SK-N-SH (cell line): ENCODE measurements around the gene CCDC69. TPM values are rescaled to one million over a fixed set of nuclear protein-coding genes. Genes with fewer than 3 reads are reported as not detected.

Experiments used
- CTCF ChIA-PET: fragments of 300-600, 350-600 bp; formaldehyde crosslinking; extraction: SDS; loops from one replicate; lab custom pipeline; 2021; lab: Yijun Ruan, JAX
- POLR2A ChIA-PET: fragments of 350-600 bp; sonication (Branson Sonifier 250); formaldehyde crosslinking; extraction: SDS; loops from one replicate; lab custom pipeline; 2020; ENCODE audit warnings: antibody characterized with exemption, inconsistent platforms; lab: Yijun Ruan, JAX
- DNase-seq: peaks from one replicate; pipeline ENCODE4 v3.0.0; 2012
- H2AFZ ChIP-seq: fragments of 200-600 bp; sonication (generic); 2 replicates; pipeline ENCODE4 v1.8.1; 2016; ENCODE audit warnings: antibody characterized with exemption, mild to moderate bottlenecking, low read depth
- H3F3A ChIP-seq: fragments of 200-600 bp; sonication (generic); replicated peaks from 2 replicates; pipeline ENCODE3; 2016; ENCODE audit warnings: antibody characterized with exemption, mild to moderate bottlenecking; ENCODE audit not compliant: insufficient read depth
- H3K27ac ChIP-seq, 2 experiments: fragments of 200-500 bp in 1 of 2; fragments of 200-600 bp in 1 of 2; sonication (Bioruptor generic) in 1 of 2; sonication (generic), shearing (Covaris generic) in 1 of 2; 2 replicates each; pipeline versions ENCODE4 v1.5.1 to v1.6.1; 2014 to 2016; ENCODE audit warnings: low read depth in 2 of 2, inconsistent platforms in 1 of 2, low read length in 1 of 2, mild to moderate bottlenecking in 1 of 2, mixed read lengths in 1 of 2
- H3K27me3 ChIP-seq: fragments of 200-600 bp; sonication (generic), shearing (Covaris generic); 2 replicates; pipeline ENCODE4 v1.6.1; 2016; ENCODE audit warnings: mixed run types; ENCODE audit not compliant: insufficient read depth
- H3K36me3 ChIP-seq, 2 experiments: fragments of 200-500 bp in 1 of 2; fragments of 200-600 bp in 1 of 2; sonication (Bioruptor generic) in 1 of 2; sonication (generic) in 1 of 2; replicated peaks in 1 of 2; 2 replicates each; pipeline versions ENCODE3 to v1.5.1; 2014 to 2016; ENCODE audit warnings: low read length in 1 of 2, mild to moderate bottlenecking in 1 of 2; ENCODE audit not compliant: insufficient read depth in 2 of 2, control insufficient read depth in 1 of 2
- H3K4me1 ChIP-seq, 2 experiments: fragments of 200-500 bp in 1 of 2; fragments of 200-600 bp in 1 of 2; sonication (Bioruptor generic) in 1 of 2; sonication (generic), shearing (Covaris generic) in 1 of 2; 2 replicates each; pipeline versions ENCODE4 v1.5.1 to v1.6.1; 2014 to 2016; ENCODE audit warnings: low read depth in 1 of 2, low read length in 1 of 2, mixed run types in 1 of 2; ENCODE audit not compliant: insufficient read depth in 2 of 2, control insufficient read depth in 1 of 2
- H3K4me2 ChIP-seq: fragments of 200-600 bp; sonication (generic), shearing (Covaris generic); 2 replicates; pipeline ENCODE4 v1.6.1; 2017; ENCODE audit warnings: mixed run types
- H3K4me3 ChIP-seq, 2 experiments: fragments of 200-500 bp in 1 of 2; fragments of 200-600 bp in 1 of 2; sonication (Bioruptor generic) in 1 of 2; sonication (generic), shearing (Covaris generic) in 1 of 2; 2 replicates each; pipeline versions ENCODE4 v1.5.1 to v1.8.1; 2014 to 2016; ENCODE audit warnings: low read depth in 2 of 2, inconsistent platforms in 1 of 2, low read length in 1 of 2, mild to moderate bottlenecking in 1 of 2, mixed read lengths in 1 of 2, moderate library complexity in 1 of 2
- H3K79me2 ChIP-seq: fragments of 200-600 bp; sonication (generic); 2 replicates; pipeline ENCODE4 v1.8.1; 2017; ENCODE audit warnings: mild to moderate bottlenecking; ENCODE audit not compliant: insufficient read depth
- H3K9ac ChIP-seq: fragments of 200-600 bp; sonication (generic); 2 replicates; pipeline ENCODE4 v1.6.1; 2017; ENCODE audit warnings: mixed run types
- H3K9me2 ChIP-seq: fragments of 200-600 bp; sonication (generic); 2 replicates; pipeline ENCODE4 v1.6.1; 2017; ENCODE audit warnings: mixed run types
- H3K9me3 ChIP-seq: fragments of 200-600 bp; sonication (generic); 2 replicates; pipeline ENCODE4 v1.6.1; 2017; ENCODE audit warnings: mixed run types, mild to moderate bottlenecking, moderate library complexity
- H4K20me1 ChIP-seq: fragments of 200-600 bp; sonication (generic); 2 replicates; pipeline ENCODE4 v1.6.1; 2017; ENCODE audit warnings: mild to moderate bottlenecking, mixed run types; ENCODE audit not compliant: insufficient read depth
- CHD2 ChIP-seq: fragments of 150-350 bp; IDR thresholded peaks from 2 replicates; pipeline ENCODE4 v1.6.1; 2018; ENCODE audit warnings: low read length; ENCODE audit not compliant: partially characterized antibody
- ELF1 ChIP-seq: IDR thresholded peaks from 2 replicates; pipeline ENCODE4 v1.4.0; 2012
- EP300 ChIP-seq, 2 experiments: IDR thresholded peaks; 2 replicates each; pipeline versions ENCODE4 v1.4.0 to v1.6.1; 2012; ENCODE audit warnings: borderline replicate concordance in 1 of 2, low read depth in 1 of 2, low read length in 1 of 2
- EZH2phosphoT487 ChIP-seq: fragments of 200-600 bp; sonication (generic); IDR thresholded peaks from 2 replicates; pipeline ENCODE4 v1.6.1; 2017; ENCODE audit warnings: low read depth, mixed run types, mild to moderate bottlenecking, antibody characterized with exemption, moderate library complexity, borderline replicate concordance
- GABPA ChIP-seq: IDR thresholded peaks from 2 replicates; pipeline ENCODE4 v1.4.0; 2012; ENCODE audit warnings: low read depth, mild to moderate bottlenecking
- GATA2 ChIP-seq: sonication (generic); formaldehyde crosslinking; IDR thresholded peaks from 2 replicates; pipeline ENCODE4 v1.5.0; 2020; ENCODE audit warnings: mild to moderate bottlenecking, missing genetic modification reagents
- MEF2A ChIP-seq: IDR thresholded peaks from 2 replicates; pipeline ENCODE4 v1.4.0; 2012; ENCODE audit warnings: low read depth, borderline replicate concordance
- MXI1 ChIP-seq: IDR thresholded peaks from 2 replicates; pipeline ENCODE4 v1.6.1; 2012; ENCODE audit warnings: mild to moderate bottlenecking, low read depth, low read length, improper control_type of control experiment
- NFIC ChIP-seq: IDR thresholded peaks from 2 replicates; pipeline ENCODE4 v1.4.0; 2012; ENCODE audit warnings: borderline replicate concordance
- NRF1 ChIP-seq: IDR thresholded peaks from 2 replicates; pipeline ENCODE4 v1.6.1; 2012; ENCODE audit warnings: low read depth, mild to moderate bottlenecking, low read length
- RAD21 ChIP-seq: IDR thresholded peaks from 2 replicates; pipeline ENCODE4 v1.6.1; 2012; ENCODE audit warnings: mild to moderate bottlenecking, low read length
- RCOR1 ChIP-seq: fragments of 150-350 bp; IDR thresholded peaks from 2 replicates; pipeline ENCODE4 v1.6.1; 2017; ENCODE audit warnings: antibody characterized with exemption, low read length
- RFX5 ChIP-seq: IDR thresholded peaks from 2 replicates; pipeline ENCODE4 v1.6.1; 2012; ENCODE audit warnings: mild to moderate bottlenecking, improper control_type of control experiment, low read length
- RXRA ChIP-seq: IDR thresholded peaks from 2 replicates; pipeline ENCODE4 v1.4.0; 2012; ENCODE audit warnings: low read depth, mild to moderate bottlenecking, borderline replicate concordance
- SIN3A ChIP-seq: IDR thresholded peaks from 2 replicates; pipeline ENCODE4 v1.6.1; 2012; ENCODE audit warnings: low read depth, mild to moderate bottlenecking, low read length, moderate library complexity, borderline replicate concordance
- SMC3 ChIP-seq: IDR thresholded peaks from 2 replicates; pipeline ENCODE4 v1.6.1; 2012; ENCODE audit warnings: low read depth, low read length, improper control_type of control experiment
- TAF1 ChIP-seq: IDR thresholded peaks from 2 replicates; pipeline ENCODE4 v1.6.1; 2012; ENCODE audit warnings: low read depth, mild to moderate bottlenecking, low read length, moderate library complexity, borderline replicate concordance
- YY1 ChIP-seq: IDR thresholded peaks from 2 replicates; pipeline ENCODE4 v1.4.0; 2012; ENCODE audit warnings: low read depth, mild to moderate bottlenecking
- WGBS: methylation state at CpG from one replicate; pipeline ENCODE4 v1.1.6; 2017; ENCODE audit warnings: low lambda C conversion rate; 5-methylcytosine and 5-hydroxymethylcytosine counted together
- polyA plus RNA-seq, 3 experiments: library from polyadenylated mRNA; depleted of rRNA; stranded (reverse); fragments of >200 nt; gene quantifications; 2 replicates each; pipeline ENCODE4 v1.2.3, GENCODE V29; 2012
- TF ChIP-seq, protein P1 (sequence below): IDR thresholded peaks from 2 replicates; pipeline ENCODE4 v1.4.0; 2012; ENCODE audit warnings: low read depth, borderline replicate concordance

Gene CCDC69
- polyA plus RNA-seq, 1 of the 3 experiments (the other 2 are of a cell fraction): 0.38 TPM

DNA sequence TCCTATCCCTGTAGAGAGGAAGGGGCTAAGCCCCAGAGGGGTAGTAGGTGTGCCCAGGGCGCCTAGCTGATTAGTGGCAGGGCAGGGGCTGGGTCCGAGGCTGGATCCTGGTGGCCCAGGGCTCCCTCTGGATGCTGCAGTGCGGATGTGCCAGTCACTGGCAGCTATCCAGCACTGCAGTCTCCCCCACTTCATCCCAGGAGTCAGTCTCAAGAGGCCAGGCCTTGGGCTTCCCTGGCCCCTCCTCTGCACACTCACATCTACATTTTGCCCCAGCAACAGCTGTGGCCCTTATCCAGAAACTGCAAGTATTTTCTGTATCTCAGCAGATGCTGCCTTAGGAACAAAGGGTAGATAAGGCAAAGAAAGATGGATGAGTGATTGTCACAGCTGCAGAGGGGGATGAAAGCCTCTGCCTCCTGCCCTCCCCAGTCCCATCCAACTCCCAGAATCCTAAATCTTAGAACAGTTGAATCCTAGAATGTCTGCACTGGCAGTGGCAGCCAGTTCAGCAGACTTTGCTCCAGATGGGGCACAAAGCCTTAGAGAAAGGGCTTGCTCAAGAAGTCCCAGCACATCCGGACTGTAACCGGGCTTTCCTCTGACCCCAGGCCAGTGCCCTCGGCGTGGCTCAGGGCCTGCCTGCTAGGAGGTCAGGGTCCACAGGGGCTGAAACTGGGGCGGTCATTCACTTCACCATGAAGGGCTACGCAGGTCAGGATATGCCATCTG is 68.0 kb downstream of the CCDC69 start (continued):
- peak; percentile 91 for TF ChIP-seq RFX5
- TF ChIP-seq EZH2phosphoT487: no peak
- TF ChIP-seq MXI1: no peak
- TF ChIP-seq SMC3: no peak; the same call in 1 of the 2 replicates
- TF ChIP-seq, protein P1, sequence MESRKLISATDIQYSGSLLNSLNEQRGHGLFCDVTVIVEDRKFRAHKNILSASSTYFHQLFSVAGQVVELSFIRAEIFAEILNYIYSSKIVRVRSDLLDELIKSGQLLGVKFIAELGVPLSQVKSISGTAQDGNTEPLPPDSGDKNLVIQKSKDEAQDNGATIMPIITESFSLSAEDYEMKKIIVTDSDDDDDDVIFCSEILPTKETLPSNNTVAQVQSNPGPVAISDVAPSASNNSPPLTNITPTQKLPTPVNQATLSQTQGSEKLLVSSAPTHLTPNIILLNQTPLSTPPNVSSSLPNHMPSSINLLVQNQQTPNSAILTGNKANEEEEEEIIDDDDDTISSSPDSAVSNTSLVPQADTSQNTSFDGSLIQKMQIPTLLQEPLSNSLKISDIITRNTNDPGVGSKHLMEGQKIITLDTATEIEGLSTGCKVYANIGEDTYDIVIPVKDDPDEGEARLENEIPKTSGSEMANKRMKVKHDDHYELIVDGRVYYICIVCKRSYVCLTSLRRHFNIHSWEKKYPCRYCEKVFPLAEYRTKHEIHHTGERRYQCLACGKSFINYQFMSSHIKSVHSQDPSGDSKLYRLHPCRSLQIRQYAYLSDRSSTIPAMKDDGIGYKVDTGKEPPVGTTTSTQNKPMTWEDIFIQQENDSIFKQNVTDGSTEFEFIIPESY: no peak
- no peak for TF ChIP-seq CHD2
- TF ChIP-seq GATA2 (CRISPR knock-in tag): no peak
- TF ChIP-seq YY1: no peak
- TF ChIP-seq RAD21: peak; percentile 30
- no peak for TF ChIP-seq TAF1

- H3K27me3 ChIP-seq: no peaks in the 10 kb centered on the region
- TF ChIP-seq, protein P1: no peak
- no peak for TF ChIP-seq RAD21
- no peak for TF ChIP-seq SMC3
- no peak for TF ChIP-seq NFIC
- no peak for TF ChIP-seq GABPA
- no peak for TF ChIP-seq SIN3A
- no peak for TF ChIP-seq EP300 (IDR thresholded peaks at IDR 0.05; ENCODE audit: borderline replicate concordance in 1 of 2, low read depth in 1 of 2, low read length in 1 of 2)
- TF ChIP-seq YY1: no peak
- TF ChIP-seq NRF1: no peak
- TF ChIP-seq EZH2phosphoT487: no peak
- no peak for TF ChIP-seq ELF1
- TF ChIP-seq RXRA: no peak
- no peak for TF ChIP-seq MEF2A
- no peak for TF ChIP-seq RCOR1
- no peak for TF ChIP-seq GATA2 (CRISPR knock-in tag)
- TF ChIP-seq, all 33 proteins: peak for 0
- H3K4me2 ChIP-seq: peak overlapping the region; percentile 98
- H3K36me3 ChIP-seq: no peaks in the 10 kb centered on the region
- H3K4me3 ChIP-seq: peak overlapping the region in 1 of 2 experiments; percentile 96; a peak in 1 of 4 replicates
- ChIA-PET POLR2A (no interaction called here), CTCF (interaction anchor here (0.7 to 4.7 kb wide), 10 partner anchors 9 to 161 kb away, joined by 3 to 24 read pairs (median 4); no protein-coding TSS in a partner anchor)
- H3K4me1 ChIP-seq: peaks cover 30 to 47% of the 10 kb centered on the region in 2 experiments; a peak in 2 of 4 replicates
- WGBS: 78% methylated on average over 9 of the region's 9 CpGs
- H3K9me3 ChIP-seq: no peaks in the 10 kb centered on the region
- no peaks in the 10 kb centered on the region for H3F3A ChIP-seq
- H3K27ac ChIP-seq: peak overlapping the region in 1 of 2 experiments; percentile 73; a peak in 1 of 4 replicates
- H2AFZ ChIP-seq: no peak overlapping the region
- no peak for DNase-seq
- no peak overlapping the region for H3K9ac ChIP-seq
- no peaks in the 10 kb centered on the region for H3K9me2 ChIP-seq
- peaks cover 59% of the 10 kb centered on the region for H3K79me2 ChIP-seq
- H4K20me1 ChIP-seq: peaks cover 7% of the 10 kb centered on the region; the same call in 1 of the 2 replicates
Observed at GRCh38 chr5:151154931-151155774, 68.7 kb downstream of the CCDC69 start.
